Measurements from ENCODE around the gene SPTBN4.

SPTBN4 gene

GRCh38 chr19:40609561-40610395 lies 143.0 kb downstream of the SPTBN4 start (continued):
- peak; percentile 67 for TF ChIP-seq ZBTB10 (tag by site-specific recombination; IDR thresholded peaks at IDR 0.05)
- no peak for TF ChIP-seq ZNF48 (tag by site-specific recombination; IDR thresholded peaks at IDR 0.05)
- TF ChIP-seq GLI4 (tag by site-specific recombination; IDR thresholded peaks at IDR 0.05) = no peak
- peak; percentile 99 for TF ChIP-seq ZBTB20 (tag by site-specific recombination; IDR thresholded peaks at IDR 0.05)
- no peak for TF ChIP-seq ZBTB44 (tag by site-specific recombination; IDR thresholded peaks at IDR 0.05)
- peak; percentile 57 for TF ChIP-seq ZBTB26 (tag by site-specific recombination; optimal IDR thresholded peaks at IDR 0.05)
- no peak for TF ChIP-seq ZNF362 (tag by site-specific recombination; IDR thresholded peaks at IDR 0.05)
- TF ChIP-seq ZNF302 (tag by site-specific recombination; IDR thresholded peaks at IDR 0.05; ENCODE audit: low read depth) = no peak
- peak; percentile 100 for TF ChIP-seq KLF1 (tag by site-specific recombination; IDR thresholded peaks at IDR 0.05)
- TF ChIP-seq ZBTB6 (tag by site-specific recombination; IDR thresholded peaks at IDR 0.05) = peak; percentile 94
- no peak for TF ChIP-seq ZNF202 (tag by site-specific recombination; IDR thresholded peaks at IDR 0.05; ENCODE audit: borderline replicate concordance)
- no peak for TF ChIP-seq PRDM2 (tag by site-specific recombination; IDR thresholded peaks at IDR 0.05; ENCODE audit: borderline replicate concordance)
- TF ChIP-seq ZNF596 (tag by site-specific recombination; IDR thresholded peaks at IDR 0.05) = 0 out of 2 replicates have a peak, but pooled peaks have one; percentile 29
- TF ChIP-seq PRDM10 (tag by site-specific recombination; IDR thresholded peaks at IDR 0.05) = peak; percentile 54
- TF ChIP-seq ZNF10 (tag by site-specific recombination; IDR thresholded peaks at IDR 0.05) = no peak; the same call in 1 of the 2 replicates
- peak; percentile 51 for TF ChIP-seq BCL11B (tag by site-specific recombination; IDR thresholded peaks at IDR 0.05; ENCODE audit: low read depth)
- no peak for TF ChIP-seq ZNF404 (tag by site-specific recombination; IDR thresholded peaks at IDR 0.05)
- no peak for TF ChIP-seq ZNF354C (tag by site-specific recombination; IDR thresholded peaks at IDR 0.05; ENCODE audit: borderline replicate concordance, low read depth)

Data from HEK293 (cell line).